Activated T-cell treated with anti-CD3 and anti-CD28 coated beads for 1 hour (primary cell): ENCODE measurements around the gene FBXO44.
"Not testable (repeated sequence)": the region's sequence is repeated elsewhere in the genome, so short reads cannot be mapped to it uniquely, and the experiment has no call there.

Experiments
- DNase-seq: peaks from one replicate; pipeline ENCODE4 v3.0.0-alpha.2; 2020; ENCODE audit warnings: low read depth

Gene FBXO44

GRCh38 chr1:11654137-11654938 lies at the start of gene FBXO44, which contains the start of gene FBXO2:
FBXO44 (plus strand) TSS chr1:11654877; CDS start chr1:11655836, 959 bp downstream.
FBXO2 (minus strand) TSS chr1:11654429; CDS start chr1:11654340, 89 bp downstream.
- peak; percentile 64 for DNase-seq

GRCh38 chr1:11606775-11607174 lies 47.9 kb upstream of the FBXO44 start:
- no peak for DNase-seq

- not testable (repeated sequence) for DNase-seq
These were observed 46.0 kb upstream of the FBXO44 start for GRCh38 chr1:11608596-11609130.

GRCh38 chr1:11609378-11609777 lies 45.3 kb upstream of the FBXO44 start:
- DNase-seq, result not testable (repeated sequence)

- DNase-seq, result no peak
These were observed 44.0 kb upstream of the FBXO44 start for GRCh38 chr1:11610629-11611180.

- DNase-seq, result no peak
These were observed 42.9 kb upstream of the FBXO44 start for GRCh38 chr1:11611638-11612327.

- no peak for DNase-seq
These were observed 41.3 kb upstream of the FBXO44 start for GRCh38 chr1:11613347-11613746.

- no peak for DNase-seq
These were observed 39.6 kb upstream of the FBXO44 start for GRCh38 chr1:11615090-11615489.

- DNase-seq, result no peak
These were observed 37.9 kb upstream of the FBXO44 start for GRCh38 chr1:11616766-11617165.

GRCh38 chr1:11617314-11617713 lies 37.4 kb upstream of the FBXO44 start:
- no peak for DNase-seq

- no peak for DNase-seq
These were observed 36.9 kb upstream of the FBXO44 start for GRCh38 chr1:11617741-11618140.

GRCh38 chr1:11620405-11620804 lies 34.3 kb upstream of the FBXO44 start:
- DNase-seq, result no peak

- no peak for DNase-seq
These were observed 33.8 kb upstream of the FBXO44 start for GRCh38 chr1:11620924-11621323.

- no peak for DNase-seq
These were observed 32.3 kb upstream of the FBXO44 start for GRCh38 chr1:11622398-11622797.

- no peak for DNase-seq
These were observed 31.0 kb upstream of the FBXO44 start for GRCh38 chr1:11623702-11624101.

GRCh38 chr1:11626551-11626950 lies 28.1 kb upstream of the FBXO44 start:
- DNase-seq, result no peak

- no peak for DNase-seq
These were observed 25.9 kb upstream of the FBXO44 start for GRCh38 chr1:11628767-11629166.

- DNase-seq, result no peak
These were observed 25.3 kb upstream of the FBXO44 start for GRCh38 chr1:11629184-11630016.

- DNase-seq, result no peak
These were observed 20.1 kb upstream of the FBXO44 start for GRCh38 chr1:11634365-11635192.

GRCh38 chr1:11638121-11638520 lies 16.6 kb upstream of the FBXO44 start:
- no peak for DNase-seq

- DNase-seq, result no peak
These were observed 15.3 kb upstream of the FBXO44 start for GRCh38 chr1:11639372-11639771.
